NCI-H345 (cell line): ENCODE data around the gene TCAF1.
"Not testable (repeated sequence)": the region's sequence is repeated elsewhere in the genome, so short reads cannot be mapped to it uniquely, and the experiment has no call there.

Experiments
- DNase-seq: peaks from one replicate; lab custom pipeline; 2025; lab: John Stamatoyannopoulos, UW

The TCAF1 gene

GRCh38 chr7:143902332-143902899, 440 bp upstream of the TCAF1 start:
- no peak for DNase-seq

GRCh38 chr7:143901332-143901667, 676 bp downstream of the TCAF1 start:
- no peak for DNase-seq

- DNase-seq = no peak
These were observed 1.7 kb downstream of the TCAF1 start for GRCh38 chr7:143900230-143900766.

DNA sequence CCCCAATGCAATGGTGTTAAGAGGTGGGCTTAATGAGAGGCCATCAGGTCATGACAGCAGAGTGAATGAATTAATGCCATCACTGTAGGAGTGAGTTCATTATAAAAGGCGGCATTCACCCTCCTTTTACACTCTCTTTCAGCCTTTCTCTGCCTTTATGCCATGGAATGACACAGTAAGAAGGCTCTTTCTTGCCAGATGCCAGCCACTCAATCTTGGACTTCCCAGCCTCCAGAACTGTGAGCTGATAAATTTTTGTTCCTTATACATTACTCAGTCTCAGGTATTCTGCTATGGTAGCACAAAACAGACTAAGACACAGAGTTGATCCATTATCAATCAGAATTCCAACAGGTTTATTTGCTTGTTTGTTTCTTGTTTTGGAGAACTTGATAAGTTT, 3.2 kb downstream of the TCAF1 start:
- DNase-seq = no peak

DNA sequence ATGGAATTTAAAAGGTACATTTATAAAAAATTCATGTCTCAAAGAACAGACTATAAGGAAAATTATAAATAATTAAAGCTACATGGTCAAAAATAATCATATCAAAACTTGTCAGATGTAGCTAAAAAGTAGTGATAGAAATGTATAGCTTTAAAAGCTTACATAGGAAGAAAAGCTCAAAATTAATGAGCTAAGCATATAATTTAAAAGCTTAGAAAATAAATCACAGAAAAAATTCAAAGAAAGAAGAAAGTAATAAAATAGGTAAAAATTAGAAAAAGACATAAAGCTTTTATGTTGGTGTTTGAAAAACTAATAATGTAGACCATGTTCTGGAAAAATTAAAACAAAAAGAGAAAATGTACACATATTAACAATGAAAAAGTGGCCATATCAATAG, 5.3 kb downstream of the TCAF1 start:
- no peak for DNase-seq

DNA sequence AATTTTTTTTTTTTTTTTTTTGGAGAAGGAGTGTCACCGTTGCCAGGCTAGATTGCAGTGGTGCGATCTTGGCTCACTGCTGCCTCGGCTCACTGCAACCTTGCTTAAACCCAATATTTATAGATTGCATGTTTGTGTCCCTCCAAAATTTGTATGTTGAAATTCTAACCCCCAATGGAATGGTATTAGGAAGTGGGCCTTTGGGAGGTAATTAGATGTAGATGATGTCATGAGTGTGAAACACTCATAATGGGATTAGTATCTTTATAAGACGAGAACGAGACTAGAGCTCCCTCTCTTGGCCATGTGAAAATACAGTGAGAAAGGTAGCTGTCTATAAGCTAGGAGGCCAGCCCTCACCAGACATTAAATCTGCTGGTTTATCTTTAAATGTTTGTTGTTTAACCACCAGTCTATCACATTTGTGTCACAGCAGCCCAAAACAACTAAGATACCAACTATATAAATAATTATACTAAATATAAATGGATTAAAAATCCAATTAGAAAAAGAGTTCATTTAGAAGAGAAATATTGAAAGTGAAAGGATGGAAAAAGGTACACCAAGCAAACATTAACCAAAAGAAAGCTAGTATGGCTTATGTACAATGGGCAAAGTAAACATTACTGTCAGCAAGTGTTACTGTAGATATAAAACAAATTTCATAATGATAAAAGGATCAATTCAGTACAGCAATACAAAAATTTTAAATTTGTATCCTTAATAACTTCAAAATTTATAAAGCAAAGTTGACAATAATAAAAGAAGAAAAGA, 9.3 kb downstream of the TCAF1 start:
- no peak for DNase-seq

DNA sequence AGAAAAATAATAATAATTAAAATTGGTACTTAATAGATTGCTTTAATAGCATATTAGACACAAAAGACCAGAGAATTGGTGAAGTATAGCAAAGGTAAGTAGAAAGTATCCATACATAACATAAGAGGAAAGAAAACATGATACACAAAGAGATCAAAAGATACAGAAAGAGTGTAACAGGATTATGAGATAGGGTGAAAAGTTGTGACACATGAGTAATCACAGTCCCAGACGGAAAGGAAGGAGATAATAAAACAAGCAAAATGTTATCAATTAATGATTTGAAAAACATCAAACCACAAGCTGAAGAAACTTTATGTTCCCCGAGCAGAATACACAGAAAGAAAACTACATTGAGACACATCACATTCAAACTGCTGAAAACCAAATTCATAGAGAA, 10.5 kb downstream of the TCAF1 start:
- no peak for DNase-seq

DNA sequence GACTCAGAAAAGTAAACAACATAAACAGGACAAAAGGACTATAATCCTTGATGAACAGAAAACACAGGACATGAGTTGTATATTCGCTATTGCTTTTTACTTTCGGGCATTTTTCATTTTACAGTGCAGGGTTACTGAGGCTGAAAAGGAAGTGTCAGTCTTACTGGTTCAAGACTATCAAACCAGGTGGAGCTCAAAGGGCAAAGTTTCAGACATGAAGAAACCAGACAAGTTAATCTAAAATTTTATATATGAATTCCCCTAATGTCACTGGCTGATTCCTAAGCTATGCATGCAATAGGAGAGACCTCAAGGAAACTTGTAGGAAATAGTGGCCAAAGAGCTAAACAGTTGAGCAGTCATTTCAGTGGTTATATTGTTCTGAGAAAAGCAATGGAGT, 11.4 kb downstream of the TCAF1 start:
- DNase-seq = no peak

DNA sequence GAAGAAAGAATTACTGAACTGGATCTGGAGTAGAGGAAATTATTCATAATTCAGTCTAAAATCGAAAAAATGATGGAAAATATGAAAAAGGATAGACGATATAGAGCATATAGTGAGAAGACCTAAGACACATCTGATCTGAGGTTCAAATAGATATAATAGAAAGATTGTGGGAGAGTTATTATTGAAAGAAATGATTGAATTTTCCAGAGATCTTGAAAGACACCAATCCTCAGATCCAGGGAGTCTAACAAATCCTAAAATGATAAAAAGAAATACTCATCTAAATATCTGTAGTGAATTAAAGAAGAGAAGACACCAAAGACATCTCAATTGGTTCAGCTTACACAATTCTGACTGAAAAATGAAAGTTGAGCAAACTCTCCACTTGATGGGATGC, 12.9 kb downstream of the TCAF1 start:
- no peak for DNase-seq

GRCh38 chr7:143886826-143887477, 15.0 kb downstream of the TCAF1 start:
- no peak for DNase-seq

DNA sequence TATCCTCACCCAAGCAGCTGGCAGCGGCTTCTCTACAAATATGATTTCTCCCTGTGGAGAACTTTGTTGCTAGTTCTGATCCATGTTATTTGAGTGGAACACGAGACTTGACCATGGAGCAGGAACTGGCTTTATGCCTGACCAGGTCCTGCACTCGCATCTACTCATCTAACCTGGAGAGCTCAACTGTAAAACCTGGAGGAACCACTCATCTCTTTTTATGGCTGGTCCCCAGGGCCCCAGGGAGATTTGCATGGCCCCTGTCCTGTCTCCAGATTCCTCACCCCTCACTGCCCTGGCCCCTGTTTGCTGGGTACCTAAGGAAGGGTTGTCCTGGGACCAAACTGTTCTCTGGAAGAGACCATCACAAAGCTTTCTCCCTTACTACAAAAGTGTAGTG, 16.0 kb downstream of the TCAF1 start:
- no peak for DNase-seq

DNA sequence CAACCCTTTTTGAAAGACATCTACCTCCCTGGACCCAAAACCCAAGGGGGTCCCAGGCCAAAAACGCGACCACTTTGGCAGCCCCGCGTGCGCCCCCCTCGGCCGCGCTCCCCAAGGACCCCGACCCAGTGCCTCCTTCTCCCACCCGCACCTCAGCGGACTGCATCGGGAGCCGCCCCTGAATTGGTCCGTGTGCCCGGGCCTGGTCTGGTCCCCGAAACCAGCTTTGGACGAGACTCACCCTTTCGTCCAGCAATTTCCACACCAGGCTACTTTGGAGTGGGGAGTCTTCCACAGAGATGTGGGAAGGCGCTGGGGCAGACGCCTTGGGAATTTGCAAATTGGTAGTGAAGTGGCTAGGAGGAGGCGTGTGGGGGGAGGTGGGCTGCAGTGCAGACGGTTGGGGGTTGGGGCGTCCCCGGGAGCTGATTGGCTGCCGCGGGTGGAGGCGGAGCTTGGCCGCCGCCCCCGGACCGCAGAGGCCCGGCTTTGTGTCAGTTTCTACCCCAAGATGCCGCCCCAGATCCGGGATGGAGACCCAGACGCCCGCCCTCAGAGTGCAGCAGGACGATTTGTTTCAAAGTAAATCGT, 16.9 kb downstream of the TCAF1 start:
- no peak for DNase-seq

DNA sequence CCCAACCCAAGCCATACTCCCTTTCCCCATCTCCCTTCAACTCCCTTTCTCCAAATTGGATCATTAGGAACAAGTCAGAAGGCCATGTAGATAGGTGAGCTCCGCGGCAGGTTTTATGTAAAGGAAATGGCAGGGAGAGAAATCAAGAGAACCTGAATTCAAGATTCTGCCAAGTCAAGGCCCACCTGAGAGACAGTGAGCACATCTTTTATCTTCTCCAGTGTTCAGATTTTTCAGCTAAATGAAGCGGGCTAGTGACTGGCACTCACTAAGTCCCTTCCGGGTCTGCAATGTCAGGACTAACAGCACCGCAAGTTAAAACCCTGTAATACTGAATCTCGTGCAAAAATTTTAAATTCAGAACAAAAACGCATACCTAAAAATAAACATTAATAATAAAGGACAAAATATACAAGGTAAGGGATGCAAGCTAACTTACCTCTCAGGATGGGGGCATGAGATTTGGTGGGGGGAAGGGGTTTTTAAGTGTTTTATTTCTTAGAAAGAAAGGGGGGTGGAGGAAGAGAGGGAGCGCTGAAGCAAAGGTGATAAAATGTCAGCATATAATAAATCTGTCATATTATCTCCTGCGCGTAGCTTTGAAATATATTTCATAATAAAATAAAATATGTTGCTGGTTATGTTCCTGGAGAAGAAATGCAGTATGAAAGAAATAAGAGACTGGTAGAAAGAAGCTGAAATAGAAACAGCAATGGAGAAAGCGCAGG, 17.6 kb downstream of the TCAF1 start:
- no peak for DNase-seq

GRCh38 chr7:143882604-143883078, 19.3 kb downstream of the TCAF1 start:
- DNase-seq = peak; percentile 91

- DNase-seq = peak; percentile 78
These were observed 19.9 kb downstream of the TCAF1 start for GRCh38 chr7:143882020-143882603.

DNA sequence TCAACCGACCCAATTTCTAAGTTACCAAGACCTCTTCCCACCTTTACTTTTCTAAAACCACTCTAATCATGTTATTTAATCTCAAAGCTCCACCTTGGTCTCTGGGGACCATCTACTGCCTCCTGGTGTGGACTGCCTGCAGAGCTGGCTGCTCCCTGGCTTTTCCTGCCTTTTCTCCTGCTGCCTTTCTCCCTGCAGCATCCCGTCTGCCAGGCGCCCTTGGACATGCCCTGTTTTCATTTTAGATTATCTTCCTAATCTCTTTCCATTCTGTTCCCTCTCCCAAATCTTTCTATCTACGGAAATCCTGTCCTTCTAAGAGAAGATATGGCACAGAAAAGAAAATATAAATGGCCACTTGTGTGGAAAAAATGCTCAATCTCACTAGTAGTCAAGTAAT, 23.1 kb downstream of the TCAF1 start:
- DNase-seq = no peak

DNA sequence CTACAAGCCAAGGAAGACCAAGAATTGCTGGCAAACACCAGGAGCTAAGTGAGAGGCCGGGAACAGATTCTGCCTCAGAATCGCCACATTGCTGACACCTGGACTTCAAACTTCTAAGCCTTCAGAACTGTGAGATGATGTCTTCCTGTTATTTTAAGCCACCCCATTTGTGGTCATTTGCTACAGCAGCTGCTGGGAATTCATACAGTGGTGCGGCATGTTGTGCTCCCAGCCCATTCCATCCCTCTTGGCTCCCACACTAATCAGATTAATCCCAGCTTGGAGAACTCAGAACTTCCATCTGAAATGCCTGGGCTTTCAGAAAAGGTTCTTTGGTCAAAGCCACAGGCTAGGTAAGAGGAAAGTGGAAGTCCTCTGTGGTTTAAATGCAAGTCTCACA, 24.9 kb downstream of the TCAF1 start:
- DNase-seq = no peak

DNA sequence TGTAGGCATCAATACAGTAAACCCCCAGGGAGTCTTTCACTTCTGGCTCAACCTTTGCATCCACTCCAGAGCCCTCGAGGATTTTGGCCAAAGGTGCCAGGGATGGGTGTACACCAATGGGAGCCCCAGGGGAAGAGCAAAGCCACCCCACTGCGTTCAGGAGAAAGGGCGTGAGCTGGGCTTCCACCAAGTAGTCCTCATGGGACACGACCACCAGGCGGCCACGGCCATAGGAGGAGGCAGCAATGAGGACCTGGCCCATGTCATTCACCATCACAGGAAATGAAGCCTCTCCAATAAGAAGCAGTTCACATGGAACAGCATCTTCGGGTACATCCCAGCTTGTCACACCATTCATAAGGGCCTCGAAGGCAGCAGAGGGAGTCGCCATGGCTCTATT, 25.8 kb downstream of the TCAF1 start:
- no peak for DNase-seq

GRCh38 chr7:143873242-143873641, 28.7 kb downstream of the TCAF1 start:
- DNase-seq = not testable (repeated sequence)

DNA sequence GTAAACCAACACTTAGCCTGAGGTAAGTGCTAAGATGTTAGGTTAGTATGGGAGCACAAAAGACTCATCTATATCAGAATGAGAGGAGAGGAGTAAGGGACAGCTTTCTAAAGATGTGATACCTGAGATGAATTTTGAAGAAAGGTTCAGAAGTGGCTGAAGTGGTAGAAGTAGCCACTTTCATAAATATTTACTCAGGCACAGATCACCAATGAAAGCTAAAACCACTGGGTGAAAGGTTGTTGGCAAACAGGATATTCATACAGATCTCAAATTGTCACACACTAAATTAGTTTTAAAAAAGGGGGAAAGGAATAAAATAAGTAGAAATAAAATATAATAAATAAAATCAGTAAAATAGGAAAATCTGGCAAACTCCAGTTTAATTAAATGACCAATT, 30.4 kb downstream of the TCAF1 start:
- DNase-seq = not testable (repeated sequence)

- DNase-seq = not testable (repeated sequence)
These were observed 44.0 kb downstream of the TCAF1 start for GRCh38 chr7:143857994-143858393.

DNA sequence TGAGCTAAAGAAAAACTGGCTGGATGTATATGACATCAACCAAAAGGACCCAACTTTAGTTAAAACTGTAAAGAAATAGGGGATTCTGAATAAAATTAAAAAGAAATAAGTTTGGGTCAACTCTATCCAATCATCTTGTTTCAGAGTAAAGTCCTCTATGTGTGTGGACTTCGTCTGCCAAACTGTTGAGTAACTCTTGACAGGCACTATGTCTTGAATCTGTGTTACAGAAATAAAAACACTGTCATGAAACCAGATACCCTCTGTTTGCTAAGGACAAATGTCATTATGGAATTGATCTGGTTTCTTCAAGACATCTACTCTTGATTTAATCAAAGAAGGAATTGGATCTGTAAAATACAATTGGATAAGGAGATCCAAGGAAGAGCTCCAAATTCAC, 46.5 kb downstream of the TCAF1 start:
- DNase-seq = not testable (repeated sequence)
